ENCODE results near the gene GLRX. TPM values are rescaled to one million over a fixed set of nuclear protein-coding genes. Genes with fewer than 3 reads are reported as not detected.
"Not testable (repeated sequence)": the region's sequence is repeated elsewhere in the genome, so short reads cannot be mapped to it uniquely, and the experiment has no call there.

GLRX gene
- total RNA-seq, 1 experiment from 2014 or later: 27.3 TPM

DNA sequence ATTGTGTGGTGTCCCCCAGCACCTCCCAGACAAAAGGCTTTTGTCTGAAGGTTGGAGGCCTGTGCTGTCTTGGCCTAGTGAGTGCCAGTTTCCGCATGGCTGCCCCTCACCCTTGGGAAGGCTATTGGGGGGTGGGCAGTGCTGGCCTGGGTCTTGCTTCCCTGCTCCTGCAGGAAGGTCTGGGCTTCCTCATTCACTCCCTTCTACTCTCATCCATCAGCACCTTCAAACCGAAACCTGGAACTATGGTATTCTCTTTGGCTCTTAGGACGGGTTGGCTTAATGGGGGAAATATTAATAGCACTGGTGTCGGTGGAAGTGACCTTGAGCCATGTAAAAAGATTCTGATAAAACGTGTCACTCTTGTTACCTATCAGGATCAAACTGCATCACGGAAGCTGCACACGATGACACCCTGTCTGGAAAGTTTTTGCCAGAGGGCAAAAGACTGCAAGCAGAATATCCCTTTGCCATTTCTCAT, 34.0 kb upstream of the GLRX start:
- Histone ChIP-seq H3K4me1 (ENCODE audit: insufficient read depth, low read length, poor library complexity, severe bottlenecking) (peaks cover 2% of the 10 kb centered on the region), H3K9me3 (ENCODE audit: low read depth, low read length, poor library complexity, severe bottlenecking) (no peaks in the 10 kb centered on the region), H3K27ac (ENCODE audit: low read depth, low read length, poor library complexity, severe bottlenecking) (no peak overlapping the region), H3K4me3 (ENCODE audit: low read depth, low read length, poor library complexity, severe bottlenecking) (no peak overlapping the region), H3K36me3 (ENCODE audit: insufficient read depth, low read length, poor library complexity, severe bottlenecking) (no peaks in the 10 kb centered on the region), H3K27me3 (replicated peaks; ENCODE audit: insufficient read depth, low read depth, low read length, poor library complexity) (no peaks in the 10 kb centered on the region)
- BruUV-seq (replicated peaks): no TSS peak
- intact Hi-C loops (cut with micrococcal nuclease; ENCODE audit: unreplicated experiment): loop anchor here (5.0 kb wide), 1 partner anchor 746 kb away; no protein-coding TSS in a partner anchor
- TF ChIP-seq, protein P1, sequence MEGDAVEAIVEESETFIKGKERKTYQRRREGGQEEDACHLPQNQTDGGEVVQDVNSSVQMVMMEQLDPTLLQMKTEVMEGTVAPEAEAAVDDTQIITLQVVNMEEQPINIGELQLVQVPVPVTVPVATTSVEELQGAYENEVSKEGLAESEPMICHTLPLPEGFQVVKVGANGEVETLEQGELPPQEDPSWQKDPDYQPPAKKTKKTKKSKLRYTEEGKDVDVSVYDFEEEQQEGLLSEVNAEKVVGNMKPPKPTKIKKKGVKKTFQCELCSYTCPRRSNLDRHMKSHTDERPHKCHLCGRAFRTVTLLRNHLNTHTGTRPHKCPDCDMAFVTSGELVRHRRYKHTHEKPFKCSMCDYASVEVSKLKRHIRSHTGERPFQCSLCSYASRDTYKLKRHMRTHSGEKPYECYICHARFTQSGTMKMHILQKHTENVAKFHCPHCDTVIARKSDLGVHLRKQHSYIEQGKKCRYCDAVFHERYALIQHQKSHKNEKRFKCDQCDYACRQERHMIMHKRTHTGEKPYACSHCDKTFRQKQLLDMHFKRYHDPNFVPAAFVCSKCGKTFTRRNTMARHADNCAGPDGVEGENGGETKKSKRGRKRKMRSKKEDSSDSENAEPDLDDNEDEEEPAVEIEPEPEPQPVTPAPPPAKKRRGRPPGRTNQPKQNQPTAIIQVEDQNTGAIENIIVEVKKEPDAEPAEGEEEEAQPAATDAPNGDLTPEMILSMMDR (conservative IDR thresholded peaks at IDR 0.05; ENCODE audit: low read depth, low read length): no peak
- TF ChIP-seq EZH2 (IDR thresholded peaks at IDR 0.05; ENCODE audit: borderline replicate concordance, low read depth, low read length, poor library complexity, severe bottlenecking): no peak
- no peak for DNase-seq (ENCODE audit: low spot score)
- POLR2A ChIA-PET (ENCODE audit: low non-redundant PET): no interaction called here
- CTCF ChIA-PET: no interaction called here

DNA sequence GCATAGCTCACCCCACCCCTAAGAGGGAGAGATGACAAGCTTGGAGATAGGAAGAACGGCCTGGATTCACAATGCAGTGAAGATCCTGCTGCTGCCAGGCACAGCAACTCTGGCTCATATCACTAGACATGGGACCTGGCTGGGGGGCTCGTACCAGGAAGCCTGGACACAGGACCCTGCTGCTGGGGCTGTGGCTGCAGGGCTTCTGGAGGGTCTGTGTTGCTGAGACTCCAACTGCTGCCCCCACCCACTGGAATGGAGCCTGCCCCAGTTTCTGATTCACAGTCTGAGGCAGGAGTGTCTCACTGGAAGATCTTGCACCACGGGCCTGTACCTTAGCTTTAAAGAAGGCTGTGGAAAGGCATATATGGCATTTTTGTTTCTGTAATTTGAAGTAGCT, 31.0 kb upstream of the GLRX start:
- no TSS peak for BruUV-seq (replicated peaks)
- H3K4me1 ChIP-seq (ENCODE audit: insufficient read depth, low read length, poor library complexity, severe bottlenecking): no peaks in the 10 kb centered on the region
- H3K36me3 ChIP-seq (ENCODE audit: insufficient read depth, low read length, poor library complexity, severe bottlenecking): no peaks in the 10 kb centered on the region
- no peak overlapping the region for H3K27ac ChIP-seq (ENCODE audit: low read depth, low read length, poor library complexity, severe bottlenecking)
- no peak for DNase-seq (ENCODE audit: low spot score)
- TF ChIP-seq, protein P1 (conservative IDR thresholded peaks at IDR 0.05; ENCODE audit: low read depth, low read length): no peak
- no peak for TF ChIP-seq EZH2 (IDR thresholded peaks at IDR 0.05; ENCODE audit: borderline replicate concordance, low read depth, low read length, poor library complexity, severe bottlenecking)
- ChIA-PET CTCF (no interaction called here), POLR2A (ENCODE audit: low non-redundant PET) (interaction anchor here (0.5 kb wide), 1 partner anchor 514 kb away, joined by 3 read pairs; no protein-coding TSS in a partner anchor)
- no peak overlapping the region for H3K4me3 ChIP-seq (ENCODE audit: low read depth, low read length, poor library complexity, severe bottlenecking)
- H3K27me3 ChIP-seq (replicated peaks; ENCODE audit: insufficient read depth, low read depth, low read length, poor library complexity): no peaks in the 10 kb centered on the region
- H3K9me3 ChIP-seq (ENCODE audit: low read depth, low read length, poor library complexity, severe bottlenecking): no peaks in the 10 kb centered on the region
- intact Hi-C loops (cut with micrococcal nuclease; ENCODE audit: unreplicated experiment): no loop called here

DNA sequence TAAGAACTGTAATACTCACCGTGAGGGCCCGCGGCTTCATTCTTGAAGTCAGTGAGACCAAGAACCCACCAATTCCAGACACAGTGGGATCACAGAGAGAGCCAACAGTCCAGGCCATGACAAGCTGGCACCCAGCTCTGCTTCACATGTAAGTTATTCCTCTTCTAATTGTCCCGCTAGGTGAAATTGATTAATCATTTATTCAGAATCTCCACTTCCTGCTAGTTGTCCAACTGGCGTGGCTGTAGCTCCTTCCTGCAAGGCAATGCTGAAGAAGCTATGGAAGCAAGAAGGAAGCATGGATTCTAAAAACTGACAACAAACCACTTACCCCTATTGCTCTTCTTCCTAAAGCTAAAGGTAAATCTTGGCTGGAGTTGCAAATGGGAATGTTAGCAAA, 30.0 kb upstream of the GLRX start:
- TF ChIP-seq, protein P1 (conservative IDR thresholded peaks at IDR 0.05; ENCODE audit: low read depth, low read length): no peak
- no peak for TF ChIP-seq EZH2 (IDR thresholded peaks at IDR 0.05; ENCODE audit: borderline replicate concordance, low read depth, low read length, poor library complexity, severe bottlenecking)
- no peak overlapping the region for H3K27ac ChIP-seq (ENCODE audit: low read depth, low read length, poor library complexity, severe bottlenecking)
- no peaks in the 10 kb centered on the region for H3K4me1 ChIP-seq (ENCODE audit: insufficient read depth, low read length, poor library complexity, severe bottlenecking)
- CTCF ChIA-PET: interaction anchor here (0.7 kb wide), 2 partner anchors 234 to 649 kb away, joined by 5 to 6 read pairs; no protein-coding TSS in a partner anchor
- BruUV-seq (replicated peaks): no TSS peak
- no peaks in the 10 kb centered on the region for H3K9me3 ChIP-seq (ENCODE audit: low read depth, low read length, poor library complexity, severe bottlenecking)
- no peaks in the 10 kb centered on the region for H3K27me3 ChIP-seq (replicated peaks; ENCODE audit: insufficient read depth, low read depth, low read length, poor library complexity)
- POLR2A ChIA-PET (ENCODE audit: low non-redundant PET): no interaction called here
- intact Hi-C loops (cut with micrococcal nuclease; ENCODE audit: unreplicated experiment): no loop called here
- H3K4me3 ChIP-seq (ENCODE audit: low read depth, low read length, poor library complexity, severe bottlenecking): no peak overlapping the region
- no peaks in the 10 kb centered on the region for H3K36me3 ChIP-seq (ENCODE audit: insufficient read depth, low read length, poor library complexity, severe bottlenecking)
- no peak for DNase-seq (ENCODE audit: low spot score)

DNA sequence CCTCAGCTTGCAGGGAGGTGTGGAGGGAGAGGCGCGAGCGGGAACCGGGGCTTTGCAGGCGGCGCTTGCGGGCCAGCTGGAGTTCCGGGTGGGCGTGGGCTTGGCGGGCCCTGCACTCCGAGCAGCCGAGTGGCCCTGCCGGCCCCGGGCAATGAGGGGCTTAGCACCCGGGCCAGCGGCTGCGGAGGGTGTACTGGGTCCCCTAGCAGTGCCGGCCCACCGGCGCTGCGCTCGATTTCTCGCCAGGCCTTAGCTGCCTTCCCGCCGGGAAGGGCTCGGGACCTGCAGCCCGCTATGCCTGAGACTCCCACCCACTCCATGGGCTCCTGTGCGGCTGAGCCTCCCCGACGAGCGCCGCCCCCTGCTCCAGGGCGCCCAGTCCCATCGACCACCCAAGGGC, 28.6 kb upstream of the GLRX start:
- H3K36me3 ChIP-seq (ENCODE audit: insufficient read depth, low read length, poor library complexity, severe bottlenecking); H3K27me3 ChIP-seq (replicated peaks; ENCODE audit: insufficient read depth, low read depth, low read length, poor library complexity); CTCF ChIA-PET; DNase-seq (ENCODE audit: low spot score); H3K9me3 ChIP-seq (ENCODE audit: low read depth, low read length, poor library complexity, severe bottlenecking); H3K27ac ChIP-seq (ENCODE audit: low read depth, low read length, poor library complexity, severe bottlenecking); BruUV-seq (replicated peaks); H3K4me1 ChIP-seq (ENCODE audit: insufficient read depth, low read length, poor library complexity, severe bottlenecking); POLR2A ChIA-PET (ENCODE audit: low non-redundant PET); intact Hi-C loops (cut with micrococcal nuclease; ENCODE audit: unreplicated experiment); H3K4me3 ChIP-seq (ENCODE audit: low read depth, low read length, poor library complexity, severe bottlenecking): not testable (repeated sequence)

Data from A673 (cell line).